Rectal smooth muscle tissue (tissue), 1 donor: ENCODE results near the gene TMEM132D.

ENCODE experiments used
- H3K27ac ChIP-seq: one replicate; pipeline ENCODE4 v1.7.0; 2013; ENCODE audit warnings: low read depth, low read length, inconsistent platforms
- H3K27me3 ChIP-seq: one replicate; pipeline ENCODE4 v1.7.0; 2013; ENCODE audit warnings: low read length; ENCODE audit not compliant: control insufficient read depth, insufficient read depth
- H3K36me3 ChIP-seq: one replicate; pipeline ENCODE4 v1.7.0; 2013; ENCODE audit warnings: low read length; ENCODE audit not compliant: control insufficient read depth, insufficient read depth
- H3K4me1 ChIP-seq: one replicate; pipeline ENCODE4 v1.7.0; 2013; ENCODE audit warnings: low read length; ENCODE audit not compliant: control insufficient read depth, insufficient read depth
- H3K4me3 ChIP-seq: one replicate; pipeline ENCODE4 v1.7.0; 2013; ENCODE audit warnings: low read length
- H3K9ac ChIP-seq: one replicate; pipeline ENCODE4 v1.7.0; 2013; ENCODE audit warnings: low read length

Gene TMEM132D

DNA sequence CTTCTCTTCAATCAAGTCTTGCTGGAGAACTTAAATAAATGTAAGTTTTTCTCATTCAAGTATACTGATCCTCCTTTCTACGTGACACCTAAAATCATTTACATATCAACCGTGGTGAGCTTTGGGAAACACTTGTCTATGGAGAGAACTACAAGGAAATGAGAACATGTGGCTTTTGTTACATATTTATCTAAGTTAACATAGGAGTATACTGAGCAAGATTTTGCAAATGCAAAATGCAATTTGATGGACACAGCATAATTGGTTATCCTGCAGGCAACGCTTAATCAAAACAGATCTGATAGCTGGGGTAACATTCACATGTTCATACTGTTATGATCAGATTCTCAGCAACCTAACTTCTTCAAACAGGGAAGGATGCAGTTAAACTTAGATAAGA, 376.3 kb downstream of the TMEM132D start:
- Histone ChIP-seq H3K27me3 (no peaks in the 10 kb centered on the region), H3K9ac (no peak overlapping the region)

GRCh38 chr12:129523621-129524020, 380.2 kb downstream of the TMEM132D start:
- Histone ChIP-seq H3K36me3 (no peaks in the 10 kb centered on the region), H3K9ac (no peak overlapping the region), H3K4me1 (no peaks in the 10 kb centered on the region), H3K4me3 (no peak overlapping the region), H3K27me3 (no peaks in the 10 kb centered on the region), H3K27ac (no peak overlapping the region)

More for the DNA sequence above, 376.3 kb downstream of the TMEM132D start:
- H3K36me3 ChIP-seq: no peaks in the 10 kb centered on the region
- H3K4me3 ChIP-seq: no peak overlapping the region
- H3K4me1 ChIP-seq: no peaks in the 10 kb centered on the region
- no peak overlapping the region for H3K27ac ChIP-seq

DNA sequence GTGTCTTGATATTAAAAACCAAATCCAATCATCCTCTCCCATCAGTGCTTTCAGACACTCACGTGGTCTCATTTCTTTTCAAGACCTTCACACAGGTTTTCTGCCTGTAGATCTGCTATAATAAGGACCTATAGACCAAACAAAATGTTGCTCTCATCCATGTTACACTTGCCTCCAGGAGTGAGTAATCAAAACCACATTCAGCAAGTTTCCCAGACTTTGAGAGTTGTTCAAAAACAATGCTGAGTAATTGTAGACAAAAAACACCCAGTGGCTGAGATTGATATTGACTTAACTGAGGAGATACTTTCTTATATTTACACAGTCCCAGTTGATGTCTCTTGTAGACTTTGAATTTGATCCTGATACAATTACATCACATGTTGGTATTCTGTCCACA, 383.1 kb downstream of the TMEM132D start:
- no peaks in the 10 kb centered on the region for H3K36me3 ChIP-seq
- no peak overlapping the region for H3K9ac ChIP-seq
- H3K4me3 ChIP-seq: no peak overlapping the region
- no peaks in the 10 kb centered on the region for H3K4me1 ChIP-seq
- H3K27me3 ChIP-seq: no peaks in the 10 kb centered on the region
- H3K27ac ChIP-seq: no peak overlapping the region

DNA sequence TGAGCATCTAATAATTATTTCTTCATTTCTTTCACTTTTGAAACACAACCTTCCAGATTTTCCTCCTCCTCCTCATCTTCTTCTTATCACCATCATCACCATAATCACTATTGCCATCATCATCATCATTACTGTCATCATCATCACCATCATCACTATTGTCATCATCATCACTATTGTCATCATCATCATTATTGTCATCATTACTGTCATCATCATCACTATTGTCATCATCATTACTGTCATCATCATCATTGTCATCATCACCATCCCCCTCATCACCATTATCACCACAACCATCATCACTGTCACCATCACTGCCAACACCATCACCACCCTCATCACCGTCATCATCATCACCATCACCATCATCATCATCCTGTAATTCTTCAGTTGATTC, 400.0 kb downstream of the TMEM132D start:
- no peaks in the 10 kb centered on the region for H3K4me1 ChIP-seq
- no peak overlapping the region for H3K4me3 ChIP-seq
- no peaks in the 10 kb centered on the region for H3K36me3 ChIP-seq
- no peak overlapping the region for H3K27ac ChIP-seq
- no peaks in the 10 kb centered on the region for H3K27me3 ChIP-seq
- no peak overlapping the region for H3K9ac ChIP-seq

DNA sequence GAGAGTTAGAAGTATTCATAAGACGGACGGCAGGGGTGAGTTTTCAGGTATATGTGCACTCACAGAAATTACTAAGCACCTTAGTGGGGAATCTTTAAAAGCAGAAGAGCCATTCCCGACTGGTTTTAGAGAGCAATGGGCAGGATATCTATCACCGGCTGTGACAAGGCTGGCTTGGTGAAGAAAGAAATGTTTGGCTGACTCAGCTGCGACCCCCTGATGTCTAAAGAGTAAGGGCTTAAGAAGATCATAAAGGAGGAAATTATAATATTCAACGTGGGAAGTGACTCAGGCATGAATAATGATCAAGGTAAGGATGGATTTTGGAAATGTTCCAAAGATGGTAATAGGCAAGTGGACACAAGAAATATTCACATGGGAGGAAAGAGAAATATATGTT, 407.6 kb downstream of the TMEM132D start:
- no peaks in the 10 kb centered on the region for H3K4me1 ChIP-seq
- no peak overlapping the region for H3K4me3 ChIP-seq
- no peaks in the 10 kb centered on the region for H3K36me3 ChIP-seq
- H3K27ac ChIP-seq: no peak overlapping the region
- H3K27me3 ChIP-seq: no peaks in the 10 kb centered on the region
- no peak overlapping the region for H3K9ac ChIP-seq

- no peaks in the 10 kb centered on the region for H3K27me3 ChIP-seq
- no peaks in the 10 kb centered on the region for H3K36me3 ChIP-seq
- no peak overlapping the region for H3K9ac ChIP-seq
- no peak overlapping the region for H3K27ac ChIP-seq
- H3K4me1 ChIP-seq: no peaks in the 10 kb centered on the region
- H3K4me3 ChIP-seq: no peak overlapping the region
Observed at GRCh38 chr12:129494766-129495165, 409.1 kb downstream of the TMEM132D start.

GRCh38 chr12:129494260-129494659, 409.6 kb downstream of the TMEM132D start:
- H3K9ac ChIP-seq: no peak overlapping the region
- H3K27ac ChIP-seq: no peak overlapping the region
- no peaks in the 10 kb centered on the region for H3K36me3 ChIP-seq
- H3K27me3 ChIP-seq: no peaks in the 10 kb centered on the region
- no peaks in the 10 kb centered on the region for H3K4me1 ChIP-seq
- H3K4me3 ChIP-seq: no peak overlapping the region

- no peak overlapping the region for H3K4me3 ChIP-seq
- H3K27me3 ChIP-seq: no peaks in the 10 kb centered on the region
Observed at GRCh38 chr12:129489100-129489676, 414.6 kb downstream of the TMEM132D start.

GRCh38 chr12:129486931-129487330, 416.9 kb downstream of the TMEM132D start:
- Histone ChIP-seq H3K4me1 (no peaks in the 10 kb centered on the region), H3K27me3 (no peaks in the 10 kb centered on the region), H3K4me3 (no peak overlapping the region), H3K9ac (no peak overlapping the region), H3K36me3 (no peaks in the 10 kb centered on the region), H3K27ac (no peak overlapping the region)

More at GRCh38 chr12:129489100-129489676, 414.6 kb downstream of the TMEM132D start:
- H3K9ac ChIP-seq: no peak overlapping the region
- H3K27ac ChIP-seq: no peak overlapping the region
- no peaks in the 10 kb centered on the region for H3K36me3 ChIP-seq
- no peaks in the 10 kb centered on the region for H3K4me1 ChIP-seq

DNA sequence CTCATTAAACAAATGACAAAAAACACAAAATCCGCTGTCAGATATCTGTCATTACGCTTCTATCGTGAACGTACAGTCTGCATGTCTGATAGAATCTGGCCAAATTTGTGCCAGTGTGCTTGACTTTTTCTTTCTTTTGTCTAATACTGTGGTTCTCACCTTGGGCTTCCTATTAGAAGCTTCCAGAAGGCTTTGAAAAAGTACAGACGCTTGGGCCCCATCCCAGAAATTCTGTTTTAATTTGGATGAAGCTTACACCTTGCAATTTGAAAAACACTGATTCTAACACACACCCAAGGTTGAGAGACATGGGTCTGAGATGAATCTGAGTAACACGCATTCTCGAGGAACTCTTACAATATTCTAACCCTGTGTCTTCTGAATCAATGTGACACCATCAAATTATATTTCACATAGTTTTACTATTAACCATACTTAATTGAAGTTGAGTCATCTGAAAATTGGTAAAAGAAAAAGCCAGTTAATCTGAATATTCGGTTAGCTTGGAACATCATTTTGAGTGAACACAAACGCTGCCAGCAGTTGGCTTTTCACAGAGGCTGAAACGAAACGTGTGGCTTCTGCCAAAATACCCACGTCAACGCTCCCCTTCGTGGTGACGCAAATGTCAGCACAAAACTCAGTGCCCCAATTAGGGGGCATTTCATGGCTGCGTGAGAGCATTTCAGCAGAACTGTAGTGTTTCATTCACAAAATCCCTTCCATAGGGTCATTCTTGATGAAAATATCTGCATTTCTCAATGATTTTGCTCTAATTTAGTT, 420.5 kb downstream of the TMEM132D start:
- no peaks in the 10 kb centered on the region for H3K27me3 ChIP-seq
- no peak overlapping the region for H3K9ac ChIP-seq
- no peak overlapping the region for H3K4me3 ChIP-seq
- no peaks in the 10 kb centered on the region for H3K4me1 ChIP-seq
- H3K27ac ChIP-seq: no peak overlapping the region
- no peaks in the 10 kb centered on the region for H3K36me3 ChIP-seq

DNA sequence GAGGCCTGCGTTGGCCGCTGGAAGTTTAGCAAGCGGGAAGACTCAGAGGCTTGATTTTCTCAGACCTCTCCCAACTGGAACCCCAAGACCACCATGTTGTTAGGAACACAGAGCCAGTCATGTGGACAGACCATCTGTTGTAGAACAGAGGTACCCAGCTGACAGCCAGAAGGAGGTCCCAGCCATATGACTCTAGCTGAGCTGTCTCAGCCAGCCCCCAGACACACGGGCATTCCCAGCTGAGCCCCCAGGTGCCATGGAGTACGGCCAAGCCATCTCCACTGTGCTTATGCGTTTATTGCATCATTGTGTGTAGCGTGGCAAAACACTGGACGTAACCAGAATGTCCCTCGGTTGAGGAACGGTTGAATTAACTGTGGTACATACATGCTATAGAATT, 421.9 kb downstream of the TMEM132D start:
- H3K4me1 ChIP-seq: no peaks in the 10 kb centered on the region
- H3K27me3 ChIP-seq: no peaks in the 10 kb centered on the region
- no peak overlapping the region for H3K9ac ChIP-seq
- H3K4me3 ChIP-seq: no peak overlapping the region
- no peak overlapping the region for H3K27ac ChIP-seq
- no peaks in the 10 kb centered on the region for H3K36me3 ChIP-seq

GRCh38 chr12:129470196-129470595, 433.6 kb downstream of the TMEM132D start:
- H3K4me3 ChIP-seq: no peak overlapping the region
- no peaks in the 10 kb centered on the region for H3K4me1 ChIP-seq
- H3K27me3 ChIP-seq: no peaks in the 10 kb centered on the region
- H3K36me3 ChIP-seq: no peaks in the 10 kb centered on the region
- H3K27ac ChIP-seq: no peak overlapping the region
- H3K9ac ChIP-seq: no peak overlapping the region

GRCh38 chr12:129467726-129468125, 436.1 kb downstream of the TMEM132D start:
- no peaks in the 10 kb centered on the region for H3K27me3 ChIP-seq
- H3K4me1 ChIP-seq: no peaks in the 10 kb centered on the region
- no peak overlapping the region for H3K9ac ChIP-seq
- no peaks in the 10 kb centered on the region for H3K36me3 ChIP-seq
- H3K4me3 ChIP-seq: no peak overlapping the region
- no peak overlapping the region for H3K27ac ChIP-seq
